ENCODE results near the gene PTGES3.

Gene PTGES3

GRCh38 chr12:56626701-56627100 lies 61.4 kb downstream of the PTGES3 start:
- no peak for DNase-seq

- DNase-seq = no peak
Measured at GRCh38 chr12:56622535-56622934, 65.5 kb downstream of the PTGES3 start.

GRCh38 chr12:56616925-56617324 lies 71.2 kb downstream of the PTGES3 start:
- DNase-seq = no peak

- DNase-seq = no peak
Measured at GRCh38 chr12:56616244-56616643, 71.8 kb downstream of the PTGES3 start.

GRCh38 chr12:56614627-56615026 lies 73.5 kb downstream of the PTGES3 start:
- no peak for DNase-seq

All from stimulated activated naive CD4-positive, alpha-beta T cell (primary cell).